OCI-LY7 (cell line): ENCODE data around the gene HDAC9.

Experiments used
- CTCF ChIP-seq: fragments of 200-600 bp; sonication (generic); conservative IDR thresholded peaks from 2 replicates; pipeline ENCODE4 v1.5.1; 2014; ENCODE audit warnings: mild to moderate bottlenecking, antibody characterized with exemption, low read length, moderate library complexity, mixed read lengths
- EZH2phosphoT487 ChIP-seq: fragments of 200-600 bp; sonication (generic); IDR thresholded peaks from 2 replicates; pipeline ENCODE4 v1.6.1; 2018; ENCODE audit warnings: low read depth, borderline replicate concordance, mild to moderate bottlenecking, mixed run types, antibody characterized with exemption, low read length, moderate library complexity, mixed read lengths

GRCh38 chr7:18504965-18505364 lies 9.4 kb downstream of the HDAC9 start:
- TF ChIP-seq CTCF (no peak), EZH2phosphoT487 (no peak)
